GM12878 (cell line): ENCODE measurements around the gene GDNF. TPM values are rescaled to one million over a fixed set of nuclear protein-coding genes. Genes with fewer than 3 reads are reported as not detected.

Source experiments
- ATAC-seq: fragments of 200-7000 bp; cut with Tn5 transposase; 3 replicates; pipeline ENCODE4 v1.9.1; 2020; ENCODE audit warnings: mild to moderate bottlenecking, moderate library complexity
- BruUV-seq: library from RNA; stranded (reverse); fragments of 400-500 nt; replicated peaks from 2 replicates; lab custom pipeline; 2021; lab: Mats Ljungman, UMichigan
- CTCF ChIA-PET: fragments of 300-600 bp; sonication (Branson Sonifier 250); formaldehyde crosslinking; extraction: SDS; loops from one replicate; lab custom pipeline; 2021; ENCODE audit warnings: inconsistent platforms; lab: Yijun Ruan, JAX
- POLR2A ChIA-PET: fragments of 350-600 bp; formaldehyde crosslinking; extraction: SDS; loops from one replicate; lab custom pipeline; 2021; ENCODE audit warnings: inconsistent platforms; lab: Charles Lee
- RAD21 ChIA-PET: fragments of 300-600 bp; sonication (Branson Sonifier 250); formaldehyde crosslinking; loops from one replicate; lab custom pipeline; 2023; ENCODE audit warnings: antibody characterized with exemption; ENCODE audit not compliant: unreplicated experiment; lab: Charles Lee
- SMC1A ChIA-PET: fragments of 300-600 bp; sonication (Branson Sonifier 250); formaldehyde crosslinking; loops from one replicate; lab custom pipeline; 2023; ENCODE audit not compliant: unreplicated experiment, uncharacterized antibody; lab: Charles Lee
- DNase-seq: peaks from one replicate; pipeline ENCODE4 v3.0.0-alpha.2; 2011; ENCODE audit warnings: low read depth, low spot score
- FAIRE-seq: peaks from 3 replicates; lab custom pipeline; 2011; peaks lifted over from hg19 to GRCh38; lab: Jason Lieb, UNC
- H2AFZ ChIP-seq: 2 replicates; pipeline ENCODE4 v1.6.0; 2011; ENCODE audit warnings: low read depth, low read length, control low read depth; ENCODE audit not compliant: control insufficient read depth
- H3K27ac ChIP-seq: 2 replicates; pipeline ENCODE4 v1.5.1; 2011; ENCODE audit warnings: control low read depth; ENCODE audit not compliant: control insufficient read depth, insufficient read depth
- H3K27me3 ChIP-seq, 2 experiments: replicated peaks in 1 of 2; 2 replicates each; pipeline versions ENCODE4 v1.6.0 to v1.6.1; 2011; ENCODE audit warnings: low read length in 1 of 2; ENCODE audit not compliant: control insufficient read depth in 2 of 2, insufficient read depth in 2 of 2
- H3K36me3 ChIP-seq, 2 experiments: 2 replicates each; pipeline ENCODE4 v1.5.1; 2011; ENCODE audit warnings: low read length in 1 of 2; ENCODE audit not compliant: control insufficient read depth in 2 of 2, insufficient read depth in 2 of 2
- H3K4me1 ChIP-seq: 2 replicates; pipeline ENCODE4 v1.6.1; 2011; ENCODE audit warnings: mild to moderate bottlenecking, low read length, moderate library complexity, mixed read lengths; ENCODE audit not compliant: control insufficient read depth, insufficient read depth
- H3K4me2 ChIP-seq: 2 replicates; pipeline ENCODE4 v1.6.0; 2011; ENCODE audit warnings: control low read depth; ENCODE audit not compliant: control insufficient read depth, insufficient read depth
- H3K4me3 ChIP-seq: fragments of 200-600 bp; sonication (generic); 2 replicates; pipeline ENCODE4 v1.5.1; 2016
- H3K79me2 ChIP-seq: 2 replicates; pipeline ENCODE4 v1.6.0; 2011; ENCODE audit warnings: low read length; ENCODE audit not compliant: control insufficient read depth, insufficient read depth
- H3K9ac ChIP-seq: 2 replicates; pipeline ENCODE4 v1.8.0; 2011; ENCODE audit warnings: low read length, control low read depth, mixed read lengths; ENCODE audit not compliant: control insufficient read depth, insufficient read depth
- H3K9me3 ChIP-seq: replicated peaks from 3 replicates; pipeline ENCODE4 v1.5.1; 2011; ENCODE audit warnings: mild to moderate bottlenecking, low read length; ENCODE audit not compliant: control insufficient read depth, insufficient read depth
- H4K20me1 ChIP-seq: 2 replicates; pipeline ENCODE4 v1.6.0; 2011; ENCODE audit not compliant: control insufficient read depth, insufficient read depth
- ATF2 ChIP-seq: IDR thresholded peaks from 2 replicates; pipeline ENCODE4 v1.6.1; 2012; ENCODE audit warnings: low read length, inconsistent platforms
- FOXM1 ChIP-seq: IDR thresholded peaks from 2 replicates; pipeline ENCODE4 v1.6.1; 2012; ENCODE audit warnings: low read depth, mild to moderate bottlenecking, inconsistent platforms, low read length, moderate library complexity
- PBX3 ChIP-seq: IDR thresholded peaks from 2 replicates; pipeline ENCODE4 v1.6.1; 2011; ENCODE audit warnings: mild to moderate bottlenecking, low read depth, low read length, moderate library complexity; ENCODE audit not compliant: insufficient replicate concordance
- POLR2AphosphoS2 ChIP-seq: IDR thresholded peaks from 2 replicates; pipeline ENCODE4 v1.6.1; 2011; ENCODE audit warnings: low read depth, mild to moderate bottlenecking, low read length, improper control_type of control experiment, moderate library complexity
- RELB ChIP-seq: fragments of 450-650 bp; IDR thresholded peaks from 2 replicates; pipeline ENCODE4 v1.6.1; 2017; ENCODE audit warnings: low read depth, mild to moderate bottlenecking, moderate library complexity
- SKIL ChIP-seq: fragments of 450-650 bp; IDR thresholded peaks from 2 replicates; pipeline ENCODE4 v1.6.1; 2017; ENCODE audit warnings: mild to moderate bottlenecking, low read depth, inconsistent platforms; ENCODE audit not compliant: poor library complexity, severe bottlenecking
- SP1 ChIP-seq: IDR thresholded peaks from one replicate; pipeline ENCODE4 v1.6.1; 2011; ENCODE audit warnings: low read depth, low read length
- SREBF2 ChIP-seq: IDR thresholded peaks from 2 replicates; pipeline ENCODE4 v1.6.1; 2012; ENCODE audit warnings: mild to moderate bottlenecking, low read length
- TAF1 ChIP-seq: IDR thresholded peaks from 2 replicates; pipeline ENCODE4 v1.6.1; 2011; ENCODE audit warnings: mild to moderate bottlenecking, low read depth, low read length, borderline replicate concordance
- TCF7 ChIP-seq: IDR thresholded peaks from 2 replicates; pipeline ENCODE4 v1.6.1; 2014; ENCODE audit warnings: antibody characterized with exemption, borderline replicate concordance
- YBX1 ChIP-seq: fragments of 450-650 bp; IDR thresholded peaks from 2 replicates; pipeline ENCODE4 v1.6.1; 2016; ENCODE audit warnings: antibody characterized with exemption
- WGBS: methylation state at CpG from one replicate; pipeline ENCODE4 v1.1.6; 2016; ENCODE audit warnings: low lambda C conversion rate; ENCODE audit not compliant: insufficient replicate concordance, insufficient coverage; ENCODE audit errors: missing lambda C conversion rate; 5-methylcytosine and 5-hydroxymethylcytosine counted together
- in situ Hi-C: fragments of 300-500 bp; cut with MboI; formaldehyde crosslinking; loops from 9 replicates; pipeline ENCODE4 v1.14.3; 2018; ENCODE audit warnings: mixed read lengths
- intact Hi-C: fragments of 100-400 bp; cut with micrococcal nuclease; formaldehyde crosslinking; loops from one replicate; pipeline ENCODE4 v1.14.2; 2022; ENCODE audit not compliant: unreplicated experiment
- polyA plus RNA-seq, 11 experiments: library from polyadenylated mRNA; depleted of rRNA in 4 of 11; unstranded in 6 of 11; stranded (reverse) in 5 of 11; fragments of >200 nt; fragmentation: Nextera tagmentation in 4 of 11; fragmentation: Illumina TruSeq in 1 of 11; extraction: Ambion mirVana in 4 of 11; extraction: Trizol in 1 of 11; gene quantifications; 1 replicate in 1 of 11; 2 replicates in 10 of 11; pipeline versions ENCODE4 v1.2.1 to v1.2.3, GENCODE V29; 2011 to 2016; ENCODE audit warnings: inconsistent platforms in 2 of 11, missing spikeins in 2 of 11, low read depth in 1 of 11
- total RNA-seq, 4 experiments: library from RNA; depleted of rRNA in 3 of 4; stranded (reverse); fragments of >200 nt in 3 of 4; fragmentation: Illumina TruSeq in 1 of 4; extraction: Trizol in 1 of 4; gene quantifications; 2 replicates each; pipeline versions ENCODE4 v1.2.1 to v1.2.3, GENCODE V29; 2013 to 2021
- TF ChIP-seq, protein P1 (sequence below): IDR thresholded peaks from 2 replicates; pipeline ENCODE4 v1.6.1; 2011; ENCODE audit warnings: low read depth, low read length, improper control_type of control experiment, borderline replicate concordance
- TF ChIP-seq, protein P2 (sequence below): fragments of 450-650 bp; IDR thresholded peaks from 2 replicates; pipeline ENCODE4 v1.6.1; 2016; ENCODE audit warnings: mild to moderate bottlenecking, moderate library complexity, borderline replicate concordance

GDNF gene
- total and polyA plus RNA-seq, 10 of the 15 experiments (the other 5 are each of a cell fraction or from before 2014, with no cell fraction given): not detected

DNA sequence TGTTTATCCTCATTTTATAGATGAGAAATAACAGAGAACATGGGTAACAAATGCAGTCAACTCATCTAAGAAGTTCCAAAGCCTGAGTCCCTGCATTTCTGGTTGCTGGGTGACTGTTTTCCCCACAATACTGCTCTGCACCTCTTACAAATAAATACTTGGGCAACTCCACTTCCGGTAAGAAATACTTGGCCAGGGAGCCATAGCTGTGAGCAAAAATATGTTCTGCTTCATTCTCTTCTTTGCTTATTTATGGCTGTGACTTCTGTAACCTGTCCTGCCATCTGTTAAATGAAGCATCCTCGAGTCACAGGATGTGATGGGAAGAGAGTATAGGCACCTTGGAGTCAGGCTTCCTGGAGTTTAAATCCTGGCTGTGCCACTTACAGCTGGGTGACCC, 49.9 kb downstream of the GDNF start:
- intact Hi-C loops: no loop called here
- TF ChIP-seq RELB (no peak), POLR2AphosphoS2 (no peak), TCF7 (no peak), PBX3 (no peak), ATF2 (no peak), YBX1 (no peak), SREBF2 (no peak), FOXM1 (no peak), SP1 (no peak), TAF1 (no peak), SKIL (no peak)
- TF ChIP-seq, protein P1, sequence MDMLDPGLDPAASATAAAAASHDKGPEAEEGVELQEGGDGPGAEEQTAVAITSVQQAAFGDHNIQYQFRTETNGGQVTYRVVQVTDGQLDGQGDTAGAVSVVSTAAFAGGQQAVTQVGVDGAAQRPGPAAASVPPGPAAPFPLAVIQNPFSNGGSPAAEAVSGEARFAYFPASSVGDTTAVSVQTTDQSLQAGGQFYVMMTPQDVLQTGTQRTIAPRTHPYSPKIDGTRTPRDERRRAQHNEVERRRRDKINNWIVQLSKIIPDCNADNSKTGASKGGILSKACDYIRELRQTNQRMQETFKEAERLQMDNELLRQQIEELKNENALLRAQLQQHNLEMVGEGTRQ: no peak
- TF ChIP-seq, protein P2, sequence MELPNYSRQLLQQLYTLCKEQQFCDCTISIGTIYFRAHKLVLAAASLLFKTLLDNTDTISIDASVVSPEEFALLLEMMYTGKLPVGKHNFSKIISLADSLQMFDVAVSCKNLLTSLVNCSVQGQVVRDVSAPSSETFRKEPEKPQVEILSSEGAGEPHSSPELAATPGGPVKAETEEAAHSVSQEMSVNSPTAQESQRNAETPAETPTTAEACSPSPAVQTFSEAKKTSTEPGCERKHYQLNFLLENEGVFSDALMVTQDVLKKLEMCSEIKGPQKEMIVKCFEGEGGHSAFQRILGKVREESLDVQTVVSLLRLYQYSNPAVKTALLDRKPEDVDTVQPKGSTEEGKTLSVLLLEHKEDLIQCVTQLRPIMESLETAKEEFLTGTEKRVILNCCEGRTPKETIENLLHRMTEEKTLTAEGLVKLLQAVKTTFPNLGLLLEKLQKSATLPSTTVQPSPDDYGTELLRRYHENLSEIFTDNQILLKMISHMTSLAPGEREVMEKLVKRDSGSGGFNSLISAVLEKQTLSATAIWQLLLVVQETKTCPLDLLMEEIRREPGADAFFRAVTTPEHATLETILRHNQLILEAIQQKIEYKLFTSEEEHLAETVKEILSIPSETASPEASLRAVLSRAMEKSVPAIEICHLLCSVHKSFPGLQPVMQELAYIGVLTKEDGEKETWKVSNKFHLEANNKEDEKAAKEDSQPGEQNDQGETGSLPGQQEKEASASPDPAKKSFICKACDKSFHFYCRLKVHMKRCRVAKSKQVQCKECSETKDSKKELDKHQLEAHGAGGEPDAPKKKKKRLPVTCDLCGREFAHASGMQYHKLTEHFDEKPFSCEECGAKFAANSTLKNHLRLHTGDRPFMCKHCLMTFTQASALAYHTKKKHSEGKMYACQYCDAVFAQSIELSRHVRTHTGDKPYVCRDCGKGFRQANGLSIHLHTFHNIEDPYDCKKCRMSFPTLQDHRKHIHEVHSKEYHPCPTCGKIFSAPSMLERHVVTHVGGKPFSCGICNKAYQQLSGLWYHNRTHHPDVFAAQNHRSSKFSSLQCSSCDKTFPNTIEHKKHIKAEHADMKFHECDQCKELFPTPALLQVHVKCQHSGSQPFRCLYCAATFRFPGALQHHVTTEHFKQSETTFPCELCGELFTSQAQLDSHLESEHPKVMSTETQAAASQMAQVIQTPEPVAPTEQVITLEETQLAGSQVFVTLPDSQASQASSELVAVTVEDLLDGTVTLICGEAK: no peak

More for the DNA sequence above, 49.9 kb downstream of the GDNF start:
- SMC1A ChIA-PET: no interaction called here
- Histone ChIP-seq H3K4me1 (no peaks in the 10 kb centered on the region), H4K20me1 (no peaks in the 10 kb centered on the region), H3K27ac (no peak overlapping the region), H3K9me3 (no peaks in the 10 kb centered on the region; the same call in 2 of the 3 replicates), H3K36me3 (no peaks in the 10 kb centered on the region), H3K79me2 (no peaks in the 10 kb centered on the region), H3K4me3 (no peak overlapping the region), H3K27me3 (no peaks in the 10 kb centered on the region), H3K9ac (no peak overlapping the region), H2AFZ (no peak overlapping the region), H3K4me2 (no peak overlapping the region)
- FAIRE-seq (no peak), DNase-seq (no peak), ATAC-seq (no peak)
- RAD21 ChIA-PET: no interaction called here
- in situ Hi-C loops: no loop called here
- 52% methylated on average over 2 of the region's 2 CpGs for WGBS
- no TSS peak for BruUV-seq
- CTCF ChIA-PET: no interaction called here
- POLR2A ChIA-PET: no interaction called here
